Right atrium auricular region (tissue), 2 donors: ENCODE results near the gene TUBB. TPM values are rescaled to one million over a fixed set of nuclear protein-coding genes. Genes with fewer than 3 reads are reported as not detected.

ENCODE experiments used
- DNase-seq: peaks from one replicate; pipeline ENCODE4 v3.0.0-alpha.2; 2019; ENCODE audit warnings: low spot score
- H3K27ac ChIP-seq, 2 donors: fragments of 200-600 bp; sonication (generic); 1 replicate in 1 of 2; 2 replicates in 1 of 2; pipeline ENCODE4 v1.5.1; 2016 to 2019
- H3K27me3 ChIP-seq, 2 donors: fragments of 200-600 bp; sonication (generic); one replicate each; pipeline versions ENCODE4 v1.5.1 to v1.6.0; 2017 to 2019
- H3K36me3 ChIP-seq: fragments of 200-600 bp; sonication (generic); one replicate; pipeline ENCODE4 v1.5.1; 2016
- H3K4me1 ChIP-seq, 2 donors: fragments of 200-600 bp; sonication (generic); one replicate each; pipeline versions ENCODE4 v1.5.1 to v1.6.0; 2017 to 2019
- H3K4me3 ChIP-seq, 2 donors: fragments of 200-600 bp; sonication (generic); 1 replicate in 1 of 2; 2 replicates in 1 of 2; pipeline ENCODE4 v1.5.1; 2017 to 2019; ENCODE audit warnings: mild to moderate bottlenecking in 1 of 2, moderate library complexity in 1 of 2
- H3K9me3 ChIP-seq, 2 donors: fragments of 200-600 bp; sonication (generic); one replicate each; pipeline ENCODE4 v1.5.1; 2019
- CTCF ChIP-seq, 2 donors: fragments of 200-600 bp; sonication (generic); IDR thresholded peaks; one replicate each; pipeline ENCODE4 v1.5.1; 2019; ENCODE audit warnings: antibody characterized with exemption in 2 of 2
- total RNA-seq, 2 donors: library from RNA; depleted of rRNA; stranded (reverse); fragments of >200 nt; gene quantifications; one replicate each; pipeline ENCODE4 v1.1.0, GENCODE V29; 2016

Gene TUBB
- total RNA-seq, 2 donors from 2014 or later, result 121 to 236 TPM

GRCh38 chr6:30690403-30691207 is 29.5 kb upstream of the TUBB start, which contains the start of gene NRM:
Gene NRM, minus strand, starts transcription at chr6:30690984. Its CDS starts 10 bp downstream, at chr6:30690974.
- H3K4me1 ChIP-seq, result peaks cover 0 to 45% of the 10 kb centered on the region in 2 donors
- TF ChIP-seq CTCF (IDR thresholded peaks at IDR 0.05), result no peak
- peak within 1 kb of the TSS; percentile 86 to 90 for H3K27ac ChIP-seq
- no peaks in the 10 kb centered on the region for H3K36me3 ChIP-seq
- peak; percentile 89 for DNase-seq
- no peaks in the 10 kb centered on the region for H3K27me3 ChIP-seq
- H3K9me3 ChIP-seq, result no peaks in the 10 kb centered on the region
- H3K4me3 ChIP-seq, result peak within 1 kb of the TSS; percentile 60 to 67

- Histone ChIP-seq H3K27me3 (no peaks in the 10 kb centered on the region), H3K4me1 (peaks cover 0 to 38% of the 10 kb centered on the region in 2 donors), H3K36me3 (no peaks in the 10 kb centered on the region), H3K27ac (peak overlapping the region; percentile 86 to 90), H3K4me3 (peak overlapping the region; percentile 60 to 67), H3K9me3 (no peaks in the 10 kb centered on the region)
- no peak for DNase-seq
- TF ChIP-seq CTCF (IDR thresholded peaks at IDR 0.05), result no peak
Measured at GRCh38 chr6:30691208-30691847, 28.8 kb upstream of the TUBB start.

- no peak for DNase-seq
- H3K9me3 ChIP-seq, result no peaks in the 10 kb centered on the region
- no peak overlapping the region for H3K27ac ChIP-seq
- H3K4me3 ChIP-seq, result no peak overlapping the region
- peaks cover 0 to 8% of the 10 kb centered on the region in 2 donors for H3K4me1 ChIP-seq
- TF ChIP-seq CTCF (IDR thresholded peaks at IDR 0.05), result no peak
- H3K36me3 ChIP-seq, result no peaks in the 10 kb centered on the region
- H3K27me3 ChIP-seq, result no peaks in the 10 kb centered on the region
Measured at GRCh38 chr6:30696432-30696831, 23.7 kb upstream of the TUBB start.

- H3K27me3 ChIP-seq, result no peaks in the 10 kb centered on the region
- H3K9me3 ChIP-seq, result no peaks in the 10 kb centered on the region
- peaks cover 12% of the 10 kb centered on the region for H3K36me3 ChIP-seq
- TF ChIP-seq CTCF (IDR thresholded peaks at IDR 0.05), result no peak
- DNase-seq, result no peak
- H3K4me3 ChIP-seq, result no peak overlapping the region
- peak overlapping the region; percentile 51 to 73 for H3K27ac ChIP-seq
- H3K4me1 ChIP-seq, result peaks cover 0 to 8% of the 10 kb centered on the region in 2 donors
Measured at GRCh38 chr6:30700340-30700739, 19.8 kb upstream of the TUBB start.

GRCh38 chr6:30703011-30703410 is 17.1 kb upstream of the TUBB start:
- no peak for TF ChIP-seq CTCF (IDR thresholded peaks at IDR 0.05)
- Histone ChIP-seq H3K4me3 (no peak overlapping the region), H3K36me3 (peaks cover 20% of the 10 kb centered on the region), H3K4me1 (peaks cover 0 to 15% of the 10 kb centered on the region in 2 donors), H3K9me3 (no peaks in the 10 kb centered on the region), H3K27ac (no peak overlapping the region), H3K27me3 (no peaks in the 10 kb centered on the region)
- DNase-seq, result no peak
